ENCODE measurements around the gene CFDP1.

The CFDP1 gene

GRCh38 chr16:75246504-75247205 is 186.6 kb downstream of the CFDP1 start:
- DNase-seq = no peak

- peak; percentile 94 for DNase-seq
Observed at GRCh38 chr16:75244844-75245758, 188.2 kb downstream of the CFDP1 start.

GRCh38 chr16:75244225-75244809 is 189.0 kb downstream of the CFDP1 start:
- no peak for DNase-seq

Data from T1000 (cell line).